ENCODE results near the gene CNTN5.

GRCh38 chr11:99631618-99632017, 610.9 kb downstream of the CNTN5 start:
- TF ChIP-seq CTCF (IDR thresholded peaks at IDR 0.05) (no peak), EZH2phosphoT487 (IDR thresholded peaks at IDR 0.05; ENCODE audit: borderline replicate concordance, low read depth) (no peak), REST (IDR thresholded peaks at IDR 0.05; ENCODE audit: low read depth, low read length) (no peak), USF2 (IDR thresholded peaks at IDR 0.05; ENCODE audit: borderline replicate concordance, low read depth, low read length) (no peak), RAD21 (IDR thresholded peaks at IDR 0.05; ENCODE audit: low read length) (no peak), EP300 (IDR thresholded peaks at IDR 0.05; ENCODE audit: borderline replicate concordance in 1 of 2, low read depth in 1 of 2, low read length in 1 of 2) (no peak), FOSL2 (IDR thresholded peaks at IDR 0.05; ENCODE audit: borderline replicate concordance, low read depth) (no peak), SMC3 (IDR thresholded peaks at IDR 0.05; ENCODE audit: low read depth, low read length) (no peak), TAF1 (IDR thresholded peaks at IDR 0.05; ENCODE audit: borderline replicate concordance, low read depth, low read length) (no peak), ZBTB33 (IDR thresholded peaks at IDR 0.05; ENCODE audit: borderline replicate concordance, low read depth) (no peak), FOXM1 (IDR thresholded peaks at IDR 0.05; ENCODE audit: low read depth) (no peak)

All from SK-N-SH (cell line).